Measurements from ENCODE around the gene PLXNA4.

PLXNA4 gene

DNA sequence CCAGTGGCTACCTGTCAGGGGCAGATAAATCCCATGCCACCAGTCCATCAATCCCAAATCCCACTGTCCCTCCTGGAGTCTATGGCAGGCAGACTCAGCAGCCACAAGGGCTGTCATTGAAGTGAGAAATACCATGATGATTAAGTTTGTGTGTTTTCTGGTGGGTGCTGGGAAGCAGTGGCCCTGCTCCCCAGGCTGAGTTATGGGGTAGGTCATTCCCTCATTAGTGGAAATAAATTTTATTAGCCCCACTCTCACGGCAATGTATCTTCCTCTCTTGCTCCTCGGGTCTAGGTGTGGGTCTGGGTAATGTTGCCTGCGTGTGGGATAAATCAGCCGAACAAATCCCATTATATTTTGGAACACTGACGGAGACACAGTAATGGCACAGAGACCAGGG lies 76.8 kb downstream of the PLXNA4 start:
- FAIRE-seq, result no peak

DNA sequence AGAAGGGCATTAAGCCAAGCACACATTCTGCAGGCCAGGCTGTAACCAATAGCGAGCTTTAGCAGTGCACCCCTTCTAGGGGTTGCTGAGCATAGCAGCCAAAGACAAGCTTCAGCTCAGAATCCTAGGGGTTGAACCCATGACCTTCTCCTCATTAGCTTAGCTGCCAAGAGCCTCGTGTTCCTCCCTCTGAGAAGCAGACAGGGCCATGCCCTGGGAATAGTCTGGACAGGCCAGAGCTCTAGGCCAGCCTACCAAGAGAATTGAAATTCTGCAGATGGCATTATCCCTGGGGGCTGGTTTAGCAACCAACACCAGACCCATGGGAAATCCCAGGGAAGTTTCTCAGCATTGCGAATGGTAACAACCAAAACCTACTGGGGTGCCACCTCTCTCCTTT lies 77.2 kb downstream of the PLXNA4 start:
- no peak for FAIRE-seq

DNA sequence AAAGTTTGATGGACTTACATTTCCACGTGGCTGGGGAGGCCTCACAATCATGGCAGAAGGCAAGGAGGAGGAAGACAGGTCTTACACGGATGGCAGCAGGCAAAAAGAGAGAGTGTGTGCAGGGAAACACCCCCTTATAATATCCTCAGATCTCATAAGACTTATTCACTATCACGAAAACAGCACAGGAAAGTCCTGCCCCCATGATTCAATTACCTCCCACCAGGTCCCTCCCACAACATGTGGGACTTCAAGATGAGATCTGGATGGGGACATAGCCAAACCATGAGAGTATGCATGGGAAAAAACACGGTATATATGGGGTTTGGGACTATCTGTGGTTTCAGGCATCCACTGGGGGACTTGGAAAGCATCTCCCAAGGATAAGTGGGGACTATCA lies 78.0 kb downstream of the PLXNA4 start:
- FAIRE-seq, result no peak

DNA sequence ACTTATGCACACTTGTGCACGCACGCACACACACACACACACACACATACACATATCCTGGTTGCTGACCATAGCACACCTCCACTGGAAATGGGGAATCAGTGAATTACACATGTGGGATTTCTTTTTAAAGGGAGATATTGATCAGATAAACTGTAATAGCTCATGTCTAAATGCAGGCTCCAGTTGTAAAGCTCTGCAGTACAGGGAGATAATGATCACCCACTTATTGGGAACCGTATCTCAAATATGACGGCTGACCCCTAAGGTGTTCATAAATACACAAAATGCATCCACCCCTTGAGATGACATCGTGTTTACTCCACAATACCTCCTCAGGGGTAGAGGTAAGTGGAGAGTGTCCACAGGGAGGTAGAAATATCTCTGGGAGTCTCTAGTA lies 79.2 kb downstream of the PLXNA4 start:
- FAIRE-seq, result no peak

DNA sequence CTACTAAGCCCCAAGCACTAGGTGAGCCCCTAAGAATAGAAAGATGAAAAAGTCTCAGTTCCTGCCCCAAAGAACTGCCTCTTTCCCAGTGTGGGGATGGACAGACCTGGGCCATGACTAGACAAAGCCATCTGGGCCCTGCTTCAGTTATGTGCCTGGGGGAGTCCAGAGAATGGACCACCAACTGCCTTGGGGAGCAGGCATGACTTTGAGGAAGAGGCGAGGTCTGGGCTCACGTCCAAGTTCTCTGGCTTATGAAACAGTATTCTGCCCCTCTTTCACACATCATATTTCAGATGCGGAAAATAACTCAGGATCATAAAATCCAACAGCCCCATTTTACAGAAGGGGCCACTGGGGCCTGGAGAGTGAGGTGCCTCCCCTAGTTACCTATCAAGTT lies 80.3 kb downstream of the PLXNA4 start:
- FAIRE-seq, result no peak

DNA sequence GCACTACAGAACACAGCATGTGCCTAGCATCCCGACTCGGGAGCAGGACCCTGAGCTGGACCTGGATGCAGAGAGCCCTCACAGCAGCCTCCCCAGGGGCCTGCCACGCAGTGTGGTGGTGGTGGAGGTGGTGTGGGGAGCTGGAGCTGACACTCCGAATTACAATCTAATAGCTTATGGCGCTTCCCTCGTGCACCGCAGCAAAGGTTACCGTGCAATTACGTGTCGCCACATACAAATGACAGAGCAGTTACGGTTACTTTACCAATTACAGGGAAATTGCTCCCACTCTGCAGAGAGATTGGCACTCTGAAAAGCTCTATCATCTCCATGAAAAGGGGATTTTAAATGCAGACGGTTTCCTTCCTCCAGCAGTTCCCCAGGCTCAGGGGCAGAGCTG lies 81.8 kb downstream of the PLXNA4 start:
- no peak for FAIRE-seq

DNA sequence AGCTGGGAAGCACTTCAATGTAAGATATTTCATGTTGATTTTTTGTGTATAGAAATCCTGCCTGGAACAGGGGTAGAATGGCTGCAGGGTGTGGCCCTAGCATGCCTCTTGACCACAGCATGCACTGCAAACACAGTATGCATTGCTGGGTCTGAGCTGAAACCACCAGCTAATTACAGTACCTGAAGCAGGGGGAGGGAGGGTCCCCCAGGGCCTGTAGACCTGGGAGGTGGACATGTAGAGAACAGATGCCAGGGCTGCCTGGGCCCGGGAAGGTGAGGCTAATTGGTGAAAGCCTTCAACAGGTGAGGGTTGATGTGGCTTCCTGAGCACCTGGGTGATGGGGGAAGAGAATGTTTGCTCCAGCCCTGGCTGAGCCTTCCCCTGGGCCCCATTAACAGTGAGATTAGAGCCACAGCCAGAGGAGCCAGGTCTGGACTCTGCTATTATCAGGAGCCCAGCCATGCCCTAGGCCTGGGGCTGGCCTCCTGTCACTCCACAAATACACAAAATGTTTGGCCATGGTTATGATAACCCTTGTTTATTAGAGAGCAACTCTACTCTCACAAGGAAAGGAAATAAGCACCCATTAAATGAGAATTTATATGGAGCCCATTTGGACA lies 83.3 kb downstream of the PLXNA4 start:
- FAIRE-seq, result no peak

DNA sequence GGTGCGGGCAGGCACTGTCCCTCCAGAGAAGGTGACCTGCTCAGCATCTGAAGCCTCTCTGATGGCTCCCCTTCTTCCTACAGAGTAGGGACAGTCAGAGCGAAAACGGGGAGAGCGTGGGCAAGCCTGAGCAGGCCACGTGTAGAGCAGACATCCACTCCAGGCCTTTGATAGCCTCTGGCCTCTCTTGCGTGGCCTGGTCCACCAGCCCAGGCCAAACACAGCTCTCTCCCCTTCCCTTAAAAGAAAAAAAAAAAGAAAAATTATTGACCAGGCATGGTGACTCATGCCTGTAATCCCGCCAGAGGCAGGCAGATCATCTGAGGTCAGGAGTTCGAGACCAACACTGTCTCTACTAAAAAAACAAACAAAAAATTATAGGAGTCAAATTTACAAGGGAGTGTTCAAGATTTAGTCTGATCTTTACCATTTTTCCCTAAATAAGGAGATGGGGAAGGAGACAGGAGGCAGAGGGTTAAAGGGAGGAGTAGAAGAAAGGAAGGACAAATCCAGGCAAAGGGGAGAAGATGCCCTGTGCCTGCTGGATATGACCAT lies 84.8 kb downstream of the PLXNA4 start:
- no peak for FAIRE-seq

DNA sequence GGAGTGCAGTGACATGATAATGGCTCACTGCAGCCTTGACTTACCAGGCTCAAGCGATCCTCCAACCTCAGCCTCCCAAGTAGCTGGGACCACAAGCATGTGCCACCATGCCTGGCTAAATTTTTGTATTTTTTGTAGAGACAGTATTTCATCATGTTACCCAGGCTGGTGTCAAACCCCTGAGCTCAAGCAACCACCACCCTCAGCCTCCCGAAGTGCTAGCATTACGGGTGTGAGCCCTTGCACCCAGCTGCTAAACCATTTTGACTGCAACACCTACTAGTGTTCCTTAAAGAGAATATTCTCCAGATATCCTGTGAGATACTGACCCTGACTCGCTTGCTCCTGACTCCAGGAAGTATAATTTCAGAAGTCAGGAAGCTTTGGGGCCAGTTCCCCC lies 85.8 kb downstream of the PLXNA4 start:
- FAIRE-seq, result no peak

DNA sequence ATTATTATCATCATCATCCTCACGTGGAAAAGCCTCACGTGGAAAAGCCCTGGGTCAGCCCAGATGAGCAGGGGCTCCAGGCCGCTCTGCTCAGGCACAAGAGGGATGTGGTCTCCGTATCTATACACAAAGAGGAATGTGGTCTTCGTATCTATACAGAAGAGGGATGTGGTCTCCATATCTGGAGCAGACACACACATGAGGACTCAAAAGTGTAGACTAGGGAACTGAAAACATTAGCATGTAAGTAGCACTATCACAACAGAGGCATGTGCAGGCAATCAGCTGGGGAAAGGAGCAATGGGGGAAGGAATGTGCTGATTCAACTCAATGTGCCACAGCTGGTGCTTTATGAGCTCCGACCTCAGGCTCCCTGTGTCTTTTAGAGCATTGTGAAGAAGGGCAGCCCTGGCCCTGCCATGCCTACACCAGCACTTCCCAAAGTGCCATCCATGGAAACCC lies 86.5 kb downstream of the PLXNA4 start:
- no peak for FAIRE-seq

DNA sequence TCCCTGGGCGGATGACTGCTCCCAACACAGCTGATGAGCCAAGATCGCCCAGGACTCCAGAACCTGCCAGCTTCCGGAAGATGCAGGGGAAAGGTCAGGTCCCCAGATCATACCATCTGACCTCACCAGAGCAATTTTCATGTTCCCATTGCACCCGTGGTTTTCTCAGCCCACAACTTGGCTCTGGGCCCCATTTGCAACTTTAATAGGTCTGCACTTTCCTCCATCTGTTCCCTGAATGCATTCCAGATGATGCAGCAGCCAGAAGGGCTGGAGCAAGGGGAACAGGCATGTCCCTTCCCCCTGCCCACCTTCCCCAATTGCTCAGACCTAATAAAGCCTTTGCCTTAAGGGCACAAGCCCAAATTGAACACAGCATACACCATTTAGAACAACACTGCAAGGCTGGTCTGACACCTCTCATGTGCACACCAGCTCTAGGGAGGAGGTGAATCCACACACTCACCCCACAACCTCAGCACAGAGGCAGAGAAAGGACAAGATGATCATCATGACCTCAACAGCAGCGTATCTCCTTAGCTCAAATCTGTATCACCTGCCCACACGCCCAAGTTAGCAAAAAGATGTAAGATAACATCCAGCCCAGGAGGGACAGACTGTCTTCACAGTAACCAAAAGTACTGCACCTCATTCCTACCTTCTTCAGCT lies 87.5 kb downstream of the PLXNA4 start:
- no peak for FAIRE-seq

DNA sequence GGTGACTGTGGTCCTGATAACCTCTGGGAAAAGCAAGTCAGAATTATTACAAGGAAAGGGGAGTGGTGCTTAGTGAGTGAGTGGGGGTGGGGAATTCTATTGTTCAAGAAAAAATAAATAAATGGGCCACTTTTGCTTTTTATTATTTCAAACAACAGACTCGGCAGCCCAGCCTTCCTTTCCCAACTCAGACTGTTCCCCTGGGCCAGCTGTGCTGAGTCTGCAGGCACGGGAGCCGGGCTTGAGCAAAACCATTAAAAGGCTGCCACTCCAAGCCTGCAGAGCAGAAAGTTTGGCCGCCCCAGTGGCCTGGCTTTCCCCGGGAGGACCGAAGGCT lies 90.0 kb downstream of the PLXNA4 start:
- no peak for FAIRE-seq

DNA sequence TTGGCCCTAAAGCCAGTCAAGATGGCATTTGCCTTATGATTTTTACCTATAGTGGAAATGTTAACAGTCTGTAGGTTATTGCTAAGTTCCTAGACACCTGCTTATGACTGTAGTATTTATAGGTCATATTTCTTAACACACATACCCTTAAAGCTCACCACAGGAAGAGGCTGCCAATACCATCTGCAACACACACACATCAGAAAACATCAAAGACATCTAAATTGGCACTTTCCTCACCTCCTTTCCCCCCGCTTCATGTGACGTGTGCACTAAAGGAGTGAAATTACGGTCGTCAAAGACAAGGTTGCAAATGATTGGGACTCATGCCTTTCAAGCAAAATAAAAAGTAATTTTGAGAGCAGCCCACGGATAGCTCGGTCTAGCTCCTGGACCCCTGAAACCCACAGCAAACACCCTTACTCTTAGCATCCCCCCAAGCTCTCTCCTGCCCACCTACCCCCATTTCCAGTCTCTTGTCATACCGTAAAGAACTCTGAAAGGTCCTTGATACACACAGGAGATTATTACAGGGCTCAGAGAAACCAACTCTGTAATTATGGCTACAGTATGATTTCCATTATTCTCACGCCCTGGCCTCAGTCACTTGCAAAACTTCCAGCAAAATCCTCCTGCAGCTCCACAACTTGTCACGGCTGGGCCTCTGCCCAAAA lies 90.5 kb downstream of the PLXNA4 start:
- no peak for FAIRE-seq

DNA sequence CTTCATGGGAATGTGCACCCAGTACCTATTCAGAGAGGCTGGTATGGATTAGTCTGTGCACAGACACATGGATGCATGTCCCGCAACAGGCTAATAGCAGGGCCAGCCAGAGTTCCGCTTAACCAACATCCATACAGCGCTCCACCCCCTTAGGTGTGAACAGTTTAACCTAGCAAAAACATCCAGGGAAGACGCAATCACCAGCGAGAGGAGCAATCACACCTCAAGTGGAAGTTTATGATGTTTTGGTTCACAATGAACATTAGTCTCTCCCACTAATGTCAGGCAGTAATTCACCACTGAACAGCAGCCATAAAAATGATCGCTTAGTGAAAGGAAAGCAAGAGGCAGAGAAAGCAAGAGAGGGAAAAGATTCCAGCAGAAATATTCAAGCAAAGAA lies 91.1 kb downstream of the PLXNA4 start:
- no peak for FAIRE-seq

DNA sequence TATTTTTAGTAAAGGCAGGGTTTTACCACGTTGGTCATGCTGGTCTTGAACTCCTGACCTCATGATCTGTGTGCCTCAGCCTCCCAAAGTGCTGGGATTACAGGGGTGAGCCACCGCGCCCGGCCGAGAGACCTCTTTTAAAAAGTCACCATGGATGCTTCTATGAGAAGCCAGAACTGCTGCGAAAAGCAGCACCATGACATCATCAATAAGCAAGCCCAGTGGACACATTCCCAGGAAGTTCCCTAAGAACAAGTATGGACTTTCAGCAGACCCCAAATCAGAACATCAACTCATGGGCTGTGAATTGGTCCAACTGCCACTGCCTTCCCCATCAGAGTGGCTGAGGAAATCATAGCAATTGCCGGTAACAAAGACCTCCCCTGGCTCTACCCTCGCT lies 93.4 kb downstream of the PLXNA4 start:
- no peak for FAIRE-seq

DNA sequence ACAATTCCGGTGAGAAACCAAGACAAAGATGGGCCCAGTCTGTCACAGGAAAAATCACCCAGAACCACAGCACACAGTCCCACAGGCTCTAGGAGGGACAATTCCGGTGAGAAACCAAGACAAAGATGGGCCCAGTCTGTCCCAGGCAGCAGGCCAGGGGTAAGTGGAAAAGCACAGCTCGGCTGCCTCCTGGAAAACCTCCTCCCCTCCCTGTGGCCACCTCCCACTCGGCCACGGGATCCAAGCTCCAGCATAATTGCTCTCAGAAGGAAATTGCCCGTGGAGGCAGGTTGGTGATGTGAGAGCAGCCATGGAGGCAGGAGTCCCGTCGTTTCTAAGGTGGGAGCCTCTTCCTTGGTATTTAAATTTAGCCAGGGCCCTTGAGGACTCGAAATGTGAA lies 95.7 kb downstream of the PLXNA4 start:
- FAIRE-seq, result no peak

DNA sequence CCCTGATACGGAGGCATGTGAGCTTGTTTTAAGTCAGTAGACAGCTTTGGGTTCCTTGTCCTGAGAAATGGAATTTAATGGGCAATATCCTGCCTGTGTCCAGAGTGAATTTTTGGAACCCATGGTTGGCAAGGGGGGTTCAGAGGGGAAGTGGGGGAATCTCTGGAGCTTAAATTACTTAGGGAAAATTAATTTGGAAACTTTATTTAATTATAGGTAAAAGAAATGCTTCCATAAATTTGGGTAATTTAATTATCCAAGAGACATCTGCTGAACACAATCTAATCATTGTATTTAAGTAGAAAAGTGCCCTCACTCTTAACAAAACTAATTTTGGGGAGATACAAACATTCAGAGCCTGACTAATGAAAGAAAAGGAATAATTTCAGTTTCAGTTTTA lies 99.7 kb downstream of the PLXNA4 start:
- FAIRE-seq, result no peak

DNA sequence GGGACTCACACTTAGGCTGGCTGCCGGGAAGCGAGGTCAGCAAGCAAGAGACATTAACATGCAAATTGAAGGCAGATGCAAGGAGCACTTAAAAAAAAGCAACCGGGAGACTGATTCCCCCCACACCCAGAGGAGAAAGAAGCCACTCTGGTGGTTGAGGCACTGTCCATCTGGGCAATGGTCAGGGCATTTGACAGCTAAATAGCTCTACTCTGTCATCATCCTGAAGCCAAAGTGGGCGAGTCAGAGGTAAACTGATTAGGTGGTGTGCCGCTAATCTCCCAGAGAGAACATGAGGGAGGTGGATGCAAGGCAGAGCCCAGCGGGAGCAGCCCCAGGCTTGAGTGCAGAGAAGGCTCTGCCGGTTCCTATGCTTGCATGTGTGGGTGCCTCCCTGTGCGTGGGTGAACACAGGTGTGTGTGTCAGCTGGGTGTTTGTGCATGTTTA lies 100.6 kb downstream of the PLXNA4 start:
- no peak for FAIRE-seq

DNA sequence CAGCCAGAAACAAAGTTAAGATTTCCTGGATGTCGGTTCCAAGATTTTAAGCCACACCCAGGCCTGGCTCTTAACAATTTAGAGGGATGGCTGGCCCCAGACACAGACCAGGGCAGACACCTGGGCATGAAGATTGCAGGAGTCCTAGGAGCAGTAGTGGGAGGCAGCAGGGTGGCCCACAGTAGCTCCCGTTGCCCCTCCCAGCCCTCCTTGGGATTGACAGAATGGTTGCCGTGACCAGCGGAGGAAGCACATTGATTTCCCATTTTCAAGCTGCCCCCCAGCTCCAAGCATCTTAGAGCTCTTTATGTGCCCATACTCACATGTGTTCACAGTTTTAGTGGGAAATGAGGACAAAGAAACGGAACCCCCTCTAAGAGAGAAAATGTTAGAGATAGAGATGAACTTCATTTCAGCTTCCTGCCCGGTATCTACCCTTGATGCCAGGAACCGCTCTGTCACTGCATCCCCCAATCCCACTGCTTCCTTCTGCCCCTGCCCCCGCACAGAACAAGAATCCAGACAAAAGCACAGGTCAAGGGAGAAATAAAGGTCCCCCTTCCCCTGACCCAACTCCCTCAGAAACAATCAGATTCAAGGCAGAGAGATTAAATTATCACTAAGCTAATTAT lies 101.1 kb downstream of the PLXNA4 start:
- FAIRE-seq, result no peak

DNA sequence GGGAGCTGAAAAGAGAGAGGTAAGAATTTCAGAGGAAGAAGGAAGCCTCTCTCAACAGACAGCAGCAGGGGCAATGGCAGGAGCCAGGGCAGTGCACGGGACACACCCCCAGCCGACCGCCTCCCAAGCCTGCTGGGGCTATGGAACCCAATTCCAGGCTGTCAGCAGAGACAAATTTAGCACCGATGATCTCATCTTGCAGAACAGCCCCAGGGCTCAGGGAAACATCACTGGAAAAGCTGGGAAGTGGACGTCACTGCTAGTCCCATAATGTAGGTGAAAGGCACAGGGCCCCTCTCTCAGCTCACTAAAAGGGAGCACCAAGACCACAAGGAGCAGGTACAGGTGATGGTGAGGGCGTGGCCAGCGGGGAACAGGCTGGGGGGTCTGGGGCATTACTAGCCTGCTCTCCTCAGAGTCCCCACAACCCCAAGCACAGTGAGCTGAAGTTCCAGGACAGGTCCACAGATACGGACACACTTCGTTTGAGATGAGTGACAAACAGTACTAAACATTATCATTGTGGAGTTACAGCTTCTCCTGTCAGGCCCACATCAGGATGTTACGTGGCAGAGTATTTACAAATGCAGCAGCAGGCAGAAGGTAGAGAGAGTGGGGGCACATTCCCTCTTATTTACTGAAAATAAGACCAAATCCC lies 103.7 kb downstream of the PLXNA4 start:
- FAIRE-seq, result no peak

DNA sequence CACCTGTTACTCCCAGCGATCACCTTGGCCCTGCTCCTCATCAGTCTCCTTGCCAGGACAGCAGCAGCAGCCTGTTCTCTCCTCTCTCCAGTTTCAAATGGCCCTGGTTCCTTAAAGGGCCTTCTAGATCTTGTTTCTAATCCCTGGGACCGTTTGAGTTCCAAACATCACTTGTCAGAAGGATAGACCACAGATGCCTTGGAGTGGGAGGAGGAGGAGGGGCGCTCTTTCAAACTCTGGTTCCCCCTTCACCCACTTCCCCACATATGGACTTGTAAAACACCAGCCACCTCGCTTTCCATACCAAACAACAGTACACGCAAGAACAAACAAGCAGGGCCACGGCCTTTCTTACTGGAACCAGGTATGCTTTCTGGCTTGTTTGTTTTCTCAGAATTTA lies 104.8 kb downstream of the PLXNA4 start:
- no peak for FAIRE-seq

DNA sequence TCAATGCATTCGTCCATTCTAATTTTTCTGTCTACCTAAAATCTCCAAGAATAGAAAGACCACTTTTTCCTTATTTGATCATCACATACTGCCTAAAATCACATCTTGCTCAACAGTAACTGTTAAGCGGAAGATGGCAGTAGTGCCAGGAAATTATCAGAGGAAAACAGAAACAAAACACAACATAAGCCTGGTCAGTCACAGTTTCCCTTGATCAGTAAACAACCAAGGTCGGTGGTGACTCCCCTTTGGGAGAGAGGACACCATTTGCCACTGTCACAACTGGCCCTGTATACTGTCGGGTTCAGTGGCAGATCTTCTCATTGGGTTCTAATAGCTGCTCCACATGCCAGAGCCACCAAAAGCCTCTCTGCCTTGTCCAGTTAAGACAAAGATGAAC lies 106.6 kb downstream of the PLXNA4 start:
- no peak for FAIRE-seq

DNA sequence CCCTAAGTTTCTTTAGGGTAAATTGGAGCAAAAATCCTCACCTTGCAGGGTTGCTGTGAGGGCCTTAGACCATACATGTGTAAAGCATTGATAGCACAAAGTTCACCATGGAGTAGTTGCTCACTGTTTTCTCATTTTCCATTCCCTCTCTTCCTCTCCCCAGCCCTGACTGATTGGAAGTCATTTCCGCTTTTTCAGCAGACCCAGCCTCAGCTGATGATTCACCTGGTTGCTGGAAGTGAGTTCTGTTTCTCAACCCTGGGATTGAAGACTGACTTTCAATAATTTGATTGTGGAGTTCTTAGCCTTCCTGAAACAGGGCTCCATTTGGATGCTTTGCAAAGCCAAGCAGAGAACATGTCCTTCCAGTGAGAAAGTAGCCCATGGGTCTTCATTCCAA lies 107.0 kb downstream of the PLXNA4 start:
- FAIRE-seq, result no peak
